ENCODE results near the gene RPN1. TPM values are rescaled to one million over a fixed set of nuclear protein-coding genes. Genes with fewer than 3 reads are reported as not detected.

The RPN1 gene
- total and polyA plus RNA-seq, 10 of the 15 experiments (the other 5 are each of a cell fraction or from before 2014, with no cell fraction given) = 56.1 to 266 (median 157) TPM

DNA sequence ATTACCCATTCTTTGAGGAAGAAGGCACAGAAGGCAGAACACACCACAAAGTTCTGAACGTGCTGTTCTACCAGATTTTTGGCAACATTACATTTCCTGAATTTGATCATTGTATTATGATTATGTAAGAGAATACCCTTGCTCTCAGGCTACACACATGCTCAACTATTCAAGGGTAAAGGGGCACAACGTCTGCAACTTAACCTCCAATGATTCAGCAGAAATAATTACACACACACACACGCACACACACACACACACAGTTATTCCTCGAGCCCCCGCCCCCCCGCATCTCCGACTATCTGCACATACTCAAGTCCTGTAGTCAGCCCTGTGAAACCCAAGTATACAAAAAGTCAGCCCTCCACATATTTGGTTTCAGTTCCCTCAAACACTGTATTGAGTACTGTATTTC lies 26.8 kb downstream of the RPN1 start:
- Histone ChIP-seq H3K4me2 (ENCODE audit: control insufficient read depth, insufficient read depth) (no peak overlapping the region), H3K27me3 (replicated peaks in 1 of 2; ENCODE audit: control insufficient read depth in 2 of 2, insufficient read depth in 2 of 2, low read length in 1 of 2) (no peaks in the 10 kb centered on the region), H3K9me3 (replicated peaks; ENCODE audit: control insufficient read depth, insufficient read depth, low read length) (no peaks in the 10 kb centered on the region), H3K79me2 (ENCODE audit: control insufficient read depth, insufficient read depth, low read length) (no peaks in the 10 kb centered on the region; the same call in 1 of the 2 replicates), H3K36me3 (ENCODE audit: control insufficient read depth in 2 of 2, insufficient read depth in 2 of 2, low read length in 1 of 2) (peaks cover 47 to 49% of the 10 kb centered on the region in 2 experiments), H3K27ac (ENCODE audit: control insufficient read depth, insufficient read depth) (no peak overlapping the region), H4K20me1 (ENCODE audit: control insufficient read depth, insufficient read depth) (no peaks in the 10 kb centered on the region), H3K4me1 (ENCODE audit: control insufficient read depth, insufficient read depth, low read length) (peaks cover 5% of the 10 kb centered on the region), H3K9ac (ENCODE audit: control insufficient read depth, insufficient read depth, low read length) (no peak overlapping the region), H3K4me3 (no peak overlapping the region), H2AFZ (ENCODE audit: control insufficient read depth, low read depth, low read length) (no peak overlapping the region)
- no peak for ATAC-seq
- in situ Hi-C loops (cut with MboI) = loop anchor here (25.0 kb wide), 1 partner anchor 536 kb away; no protein-coding TSS in a partner anchor
- no peak for FAIRE-seq
- ChIA-PET SMC1A (ENCODE audit: uncharacterized antibody, unreplicated experiment) (no interaction called here), RAD21 (ENCODE audit: unreplicated experiment) (no interaction called here), POLR2A (no interaction called here), CTCF (no interaction called here)
- BruUV-seq (replicated peaks) = no TSS peak
- 76% methylated on average over 7 of the region's 7 CpGs for WGBS (ENCODE audit: insufficient coverage, insufficient replicate concordance, low lambda C conversion rate, missing lambda C conversion rate)
- TF ChIP-seq EED (IDR thresholded peaks at IDR 0.05; ENCODE audit: low read depth) = no peak
- TF ChIP-seq RFX5 (IDR thresholded peaks at IDR 0.05; ENCODE audit: low read depth, low read length) = no peak
- no peak for TF ChIP-seq ATF7 (IDR thresholded peaks at IDR 0.05; ENCODE audit: low read depth)
- TF ChIP-seq, protein P1, sequence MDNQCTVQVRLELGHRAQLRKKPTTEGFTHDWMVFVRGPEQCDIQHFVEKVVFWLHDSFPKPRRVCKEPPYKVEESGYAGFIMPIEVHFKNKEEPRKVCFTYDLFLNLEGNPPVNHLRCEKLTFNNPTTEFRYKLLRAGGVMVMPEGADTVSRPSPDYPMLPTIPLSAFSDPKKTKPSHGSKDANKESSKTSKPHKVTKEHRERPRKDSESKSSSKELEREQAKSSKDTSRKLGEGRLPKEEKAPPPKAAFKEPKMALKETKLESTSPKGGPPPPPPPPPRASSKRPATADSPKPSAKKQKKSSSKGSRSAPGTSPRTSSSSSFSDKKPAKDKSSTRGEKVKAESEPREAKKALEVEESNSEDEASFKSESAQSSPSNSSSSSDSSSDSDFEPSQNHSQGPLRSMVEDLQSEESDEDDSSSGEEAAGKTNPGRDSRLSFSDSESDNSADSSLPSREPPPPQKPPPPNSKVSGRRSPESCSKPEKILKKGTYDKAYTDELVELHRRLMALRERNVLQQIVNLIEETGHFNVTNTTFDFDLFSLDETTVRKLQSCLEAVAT (IDR thresholded peaks at IDR 0.05) = no peak
- no peak for TF ChIP-seq HDAC2 (IDR thresholded peaks at IDR 0.05)
- TF ChIP-seq ZZZ3 (IDR thresholded peaks at IDR 0.05; ENCODE audit: control insufficient read depth, insufficient read length, low read depth) = no peak
- TF ChIP-seq, protein P2, sequence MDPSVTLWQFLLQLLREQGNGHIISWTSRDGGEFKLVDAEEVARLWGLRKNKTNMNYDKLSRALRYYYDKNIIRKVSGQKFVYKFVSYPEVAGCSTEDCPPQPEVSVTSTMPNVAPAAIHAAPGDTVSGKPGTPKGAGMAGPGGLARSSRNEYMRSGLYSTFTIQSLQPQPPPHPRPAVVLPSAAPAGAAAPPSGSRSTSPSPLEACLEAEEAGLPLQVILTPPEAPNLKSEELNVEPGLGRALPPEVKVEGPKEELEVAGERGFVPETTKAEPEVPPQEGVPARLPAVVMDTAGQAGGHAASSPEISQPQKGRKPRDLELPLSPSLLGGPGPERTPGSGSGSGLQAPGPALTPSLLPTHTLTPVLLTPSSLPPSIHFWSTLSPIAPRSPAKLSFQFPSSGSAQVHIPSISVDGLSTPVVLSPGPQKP (IDR thresholded peaks at IDR 0.05; ENCODE audit: low read depth, low read length) = no peak
- TF ChIP-seq BMI1 (IDR thresholded peaks at IDR 0.05; ENCODE audit: borderline replicate concordance) = no peak
- no peak for DNase-seq (ENCODE audit: low read depth, low spot score)
- intact Hi-C loops (cut with micrococcal nuclease; ENCODE audit: unreplicated experiment) = no loop called here

All from GM12878 (cell line).